CD14-positive monocyte (primary cell): Measurements from ENCODE around the gene EGR2. TPM values are rescaled to one million over a fixed set of nuclear protein-coding genes. Genes with fewer than 3 reads are reported as not detected.
A peak's percentile ranks its signal among the peaks of the same experiment; 100 is the strongest.

Experiments used
- DNase-seq, 3 donors: peaks; one replicate each; pipeline ENCODE4 v3.0.0-alpha.2; 2011 to 2022
- H2AFZ ChIP-seq: 2 replicates; pipeline ENCODE4 v1.6.0; 2012; ENCODE audit warnings: mild to moderate bottlenecking, low read depth, low read length, inconsistent platforms; ENCODE audit not compliant: insufficient read depth, poor library complexity, severe bottlenecking
- H3K27ac ChIP-seq, 2 donors: 1 replicate in 1 of 2; 2 replicates in 1 of 2; pipeline ENCODE4 v1.5.1; 2012 to 2013; ENCODE audit warnings: low read length in 2 of 2, control low read depth in 1 of 2, inconsistent platforms in 1 of 2, low read depth in 1 of 2, mild to moderate bottlenecking in 1 of 2
- H3K27me3 ChIP-seq, 2 donors: one replicate each; pipeline versions ENCODE4 v1.6.0 to v1.6.1; 2011 to 2013; ENCODE audit warnings: low read length in 2 of 2; ENCODE audit not compliant: control insufficient read depth in 2 of 2, insufficient read depth in 2 of 2
- H3K36me3 ChIP-seq, 2 donors: replicated peaks in 1 of 2; 1 replicate in 1 of 2; 2 replicates in 1 of 2; pipeline versions ENCODE4 v1.5.1 to v1.6.1; 2012 to 2013; ENCODE audit warnings: low read length in 2 of 2, control low read depth in 1 of 2, inconsistent platforms in 1 of 2, mild to moderate bottlenecking in 1 of 2; ENCODE audit not compliant: insufficient read depth in 2 of 2, control insufficient read depth in 1 of 2
- H3K4me1 ChIP-seq, 2 donors: 1 replicate in 1 of 2; 2 replicates in 1 of 2; pipeline versions ENCODE4 v1.5.1 to v1.6.1; 2012 to 2013; ENCODE audit warnings: low read length in 2 of 2, control low read depth in 1 of 2, inconsistent platforms in 1 of 2, mild to moderate bottlenecking in 1 of 2, moderate library complexity in 1 of 2; ENCODE audit not compliant: insufficient read depth in 2 of 2, control insufficient read depth in 1 of 2
- H3K4me2 ChIP-seq: replicated peaks from 2 replicates; pipeline ENCODE3; 2012; ENCODE audit warnings: low read length, moderate library complexity, mild to moderate bottlenecking; ENCODE audit not compliant: poor library complexity, severe bottlenecking; ENCODE audit errors: extremely low read depth
- H3K4me3 ChIP-seq, 3 experiments: fragments of 200-600 bp in 1 of 3; sonication (generic) in 1 of 3; replicated peaks in 1 of 3; 1 replicate in 2 of 3; 2 replicates in 1 of 3; pipeline ENCODE4 v1.5.1; 2011 to 2013; ENCODE audit warnings: low read length in 3 of 3, mild to moderate bottlenecking in 3 of 3, control low read depth in 2 of 3, low read depth in 2 of 3, inconsistent platforms in 1 of 3, moderate library complexity in 1 of 3
- H3K79me2 ChIP-seq: 2 replicates; pipeline ENCODE4 v1.6.0; 2012; ENCODE audit warnings: mild to moderate bottlenecking, control low read depth, inconsistent platforms, low read length, moderate library complexity; ENCODE audit not compliant: insufficient read depth
- H3K9ac ChIP-seq: 2 replicates; pipeline ENCODE4 v1.6.0; 2017; ENCODE audit warnings: low read length, mild to moderate bottlenecking; ENCODE audit not compliant: insufficient read depth, poor library complexity, severe bottlenecking
- H3K9me3 ChIP-seq, 2 donors: replicated peaks in 1 of 2; 1 replicate in 1 of 2; 2 replicates in 1 of 2; pipeline versions ENCODE4 v1.5.1 to v1.6.1; 2012 to 2013; ENCODE audit warnings: low read length in 2 of 2, control low read depth in 1 of 2; ENCODE audit not compliant: control insufficient read depth in 1 of 2, insufficient read depth in 1 of 2
- H4K20me1 ChIP-seq: 2 replicates; pipeline ENCODE4 v1.6.0; 2012; ENCODE audit warnings: mild to moderate bottlenecking, low read length, control low read depth, moderate library complexity; ENCODE audit not compliant: insufficient read depth
- H3K27ac Mint-ChIP-seq, 7 donors: one replicate each; pipeline ENCODE4 v1.8.0; 2020; ENCODE audit warnings: mild to moderate bottlenecking in 7 of 7, mixed read lengths in 7 of 7, moderate library complexity in 6 of 7, inconsistent platforms in 2 of 7
- H3K27me3 Mint-ChIP-seq, 3 donors: one replicate each; pipeline ENCODE4 v1.8.0; 2021 to 2022; ENCODE audit warnings: low read depth in 3 of 3, mild to moderate bottlenecking in 3 of 3, mixed read lengths in 3 of 3, moderate library complexity in 3 of 3, inconsistent platforms in 1 of 3
- H3K36me3 Mint-ChIP-seq, 2 donors: one replicate each; pipeline ENCODE4 v1.8.0; 2020; ENCODE audit warnings: mixed read lengths in 2 of 2, inconsistent platforms in 1 of 2, mild to moderate bottlenecking in 1 of 2
- H3K4me1 Mint-ChIP-seq: one replicate; pipeline ENCODE4 v1.8.0; 2020; ENCODE audit warnings: mild to moderate bottlenecking, mixed read lengths
- H3K4me3 Mint-ChIP-seq, 2 donors: one replicate each; pipeline ENCODE4 v1.8.0; 2020; ENCODE audit warnings: mild to moderate bottlenecking in 2 of 2, mixed read lengths in 2 of 2, moderate library complexity in 1 of 2
- H3K9me3 Mint-ChIP-seq, 7 donors: one replicate each; pipeline ENCODE4 v1.8.0; 2020 to 2022; ENCODE audit warnings: mixed read lengths in 7 of 7, mild to moderate bottlenecking in 6 of 7, moderate library complexity in 6 of 7, inconsistent platforms in 2 of 7
- WGBS: methylation state at CpG from one replicate; pipeline ENCODE4 v1.1.5; 2013; ENCODE audit warnings: missing lambda C conversion rate; ENCODE audit not compliant: insufficient coverage; 5-methylcytosine and 5-hydroxymethylcytosine counted together
- intact Hi-C, 2 donors: fragments of 100-400 bp; cut with micrococcal nuclease; formaldehyde crosslinking; loops; one replicate each; pipeline versions ENCODE4 v1.15.0 to v1.15.1; 2023
- polyA plus RNA-seq, 3 donors: library from polyadenylated mRNA; depleted of rRNA in 1 of 3; unstranded in 2 of 3; stranded (reverse) in 1 of 3; fragments of 300-500 nt in 2 of 3; fragments of >200 nt in 1 of 3; fragmentation: Illumina TruSeq in 2 of 3; gene quantifications; 1 replicate in 2 of 3; 2 replicates in 1 of 3; pipeline ENCODE4 v1.2.3, GENCODE V29; 2012 to 2021
- TF ChIP-seq, protein P1 (sequence below): fragments of 200-600 bp; IDR thresholded peaks from one replicate; pipeline ENCODE4 v1.8.0; 2022; ENCODE audit warnings: antibody characterized with exemption, mild to moderate bottlenecking

EGR2 gene
- polyA plus RNA-seq, 3 donors, result 9.9 to 54.9 (median 10.3) TPM

- peaks cover 17% of the 10 kb centered on the region for H3K4me1 Mint-ChIP-seq
- H3K4me3 Mint-ChIP-seq, result peak overlapping the region in 1 of 2 donors; percentile 7
- no peaks in the 10 kb centered on the region for H3K36me3 ChIP-seq
- H3K79me2 ChIP-seq, result no peaks in the 10 kb centered on the region
- H3K9me3 ChIP-seq, result no peaks in the 10 kb centered on the region
- H4K20me1 ChIP-seq, result no peaks in the 10 kb centered on the region
- no peak overlapping the region for H2AFZ ChIP-seq
- no peak overlapping the region for H3K9ac ChIP-seq
- no peak overlapping the region for H3K27ac ChIP-seq
- DNase-seq, result peak in 1 of 3 donors; percentile 46
- TF ChIP-seq, protein P1, sequence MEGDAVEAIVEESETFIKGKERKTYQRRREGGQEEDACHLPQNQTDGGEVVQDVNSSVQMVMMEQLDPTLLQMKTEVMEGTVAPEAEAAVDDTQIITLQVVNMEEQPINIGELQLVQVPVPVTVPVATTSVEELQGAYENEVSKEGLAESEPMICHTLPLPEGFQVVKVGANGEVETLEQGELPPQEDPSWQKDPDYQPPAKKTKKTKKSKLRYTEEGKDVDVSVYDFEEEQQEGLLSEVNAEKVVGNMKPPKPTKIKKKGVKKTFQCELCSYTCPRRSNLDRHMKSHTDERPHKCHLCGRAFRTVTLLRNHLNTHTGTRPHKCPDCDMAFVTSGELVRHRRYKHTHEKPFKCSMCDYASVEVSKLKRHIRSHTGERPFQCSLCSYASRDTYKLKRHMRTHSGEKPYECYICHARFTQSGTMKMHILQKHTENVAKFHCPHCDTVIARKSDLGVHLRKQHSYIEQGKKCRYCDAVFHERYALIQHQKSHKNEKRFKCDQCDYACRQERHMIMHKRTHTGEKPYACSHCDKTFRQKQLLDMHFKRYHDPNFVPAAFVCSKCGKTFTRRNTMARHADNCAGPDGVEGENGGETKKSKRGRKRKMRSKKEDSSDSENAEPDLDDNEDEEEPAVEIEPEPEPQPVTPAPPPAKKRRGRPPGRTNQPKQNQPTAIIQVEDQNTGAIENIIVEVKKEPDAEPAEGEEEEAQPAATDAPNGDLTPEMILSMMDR, result no peak
- peaks cover 0 to 2% (median 0%) of the 10 kb centered on the region in 7 donors for H3K9me3 Mint-ChIP-seq
- peaks cover 7 to 12% of the 10 kb centered on the region in 2 donors for H3K4me1 ChIP-seq
- H3K36me3 Mint-ChIP-seq, result no peaks in the 10 kb centered on the region
- intact Hi-C loops, result no loop called here
- H3K4me2 ChIP-seq, result no peak overlapping the region
- peaks cover 1 to 3% (median 3%) of the 10 kb centered on the region in 3 donors for H3K27me3 Mint-ChIP-seq
- no peaks in the 10 kb centered on the region for H3K27me3 ChIP-seq
- H3K27ac Mint-ChIP-seq, result peak overlapping the region in 2 of 7 donors; percentile 5 to 63
- WGBS, result no CpG with 5 or more reads among the region's 2 CpGs
- no peak overlapping the region for H3K4me3 ChIP-seq
Observed at GRCh38 chr10:62839590-62839989, 23.4 kb upstream of the EGR2 start.

- H3K27ac Mint-ChIP-seq, result no peak overlapping the region
- H3K9me3 Mint-ChIP-seq, result no peaks in the 10 kb centered on the region
- no peaks in the 10 kb centered on the region for H3K36me3 Mint-ChIP-seq
- Histone ChIP-seq H3K4me2 (no peak overlapping the region), H3K4me3 (no peak overlapping the region), H3K4me1 (peaks cover 9 to 10% of the 10 kb centered on the region in 2 donors), H3K9me3 (no peaks in the 10 kb centered on the region), H4K20me1 (no peaks in the 10 kb centered on the region), H3K27ac (no peak overlapping the region), H3K9ac (no peak overlapping the region), H3K79me2 (no peaks in the 10 kb centered on the region), H3K36me3 (no peaks in the 10 kb centered on the region), H3K27me3 (no peaks in the 10 kb centered on the region), H2AFZ (no peak overlapping the region)
- WGBS, result 42% methylated on average over 1 of the region's 2 CpGs
- H3K4me3 Mint-ChIP-seq, result no peak overlapping the region
- TF ChIP-seq, protein P1, result no peak
- peak in 1 of 3 donors; percentile 20 for DNase-seq
- intact Hi-C loops, result no loop called here
- peaks cover 0 to 7% (median 2%) of the 10 kb centered on the region in 3 donors for H3K27me3 Mint-ChIP-seq
- peaks cover 17% of the 10 kb centered on the region for H3K4me1 Mint-ChIP-seq
Observed at GRCh38 chr10:62831346-62831745, 15.2 kb upstream of the EGR2 start.
